ENCODE data around the gene POR.
A peak's percentile ranks its signal among the peaks of the same experiment; 100 is the strongest.

- peak in 3 of 12 donors; percentile 11 to 23 (median 15) for TF ChIP-seq CTCF (IDR thresholded peaks at IDR 0.05)
- TF ChIP-seq POLR2A (IDR thresholded peaks at IDR 0.05): no peak
Observed at GRCh38 chr7:75971961-75972763, 57.2 kb downstream of the POR start.

Data from heart left ventricle (tissue), 13 donors.